Endothelial cell of umbilical vein (primary cell): ENCODE measurements around the gene JUP.

Experiments
- CTCF ChIP-seq, 2 donors: IDR thresholded peaks; 1 replicate in 1 of 2; 2 replicates in 1 of 2; pipeline ENCODE4 v1.5.1; 2011; ENCODE audit warnings: low read length in 2 of 2, mild to moderate bottlenecking in 2 of 2, moderate library complexity in 2 of 2, control low read depth in 1 of 2, inconsistent platforms in 1 of 2, low read depth in 1 of 2; ENCODE audit not compliant: insufficient read depth in 1 of 2; ENCODE audit errors: extremely low read depth in 1 of 2
- EZH2 ChIP-seq: IDR thresholded peaks from 2 replicates; pipeline ENCODE4 v1.6.1; 2012; ENCODE audit warnings: borderline replicate concordance, low read depth, mild to moderate bottlenecking, moderate library complexity, low read length, inconsistent platforms; ENCODE audit not compliant: severe bottlenecking
- JUN ChIP-seq: IDR thresholded peaks from 2 replicates; pipeline ENCODE4 v1.6.1; 2011; ENCODE audit warnings: borderline replicate concordance, low read depth; ENCODE audit not compliant: insufficient read length, insufficient read depth
- POLR2A ChIP-seq: IDR thresholded peaks from 2 replicates; pipeline ENCODE4 v1.6.1; 2012; ENCODE audit warnings: low read depth, mild to moderate bottlenecking, control low read depth, low read length
- POLR2AphosphoS5 ChIP-seq: IDR thresholded peaks from 2 replicates; pipeline ENCODE4 v1.6.1; 2012; ENCODE audit warnings: low read depth, mild to moderate bottlenecking, control low read depth, low read length, moderate library complexity; ENCODE audit not compliant: insufficient read depth

- TF ChIP-seq POLR2AphosphoS5 (no peak), POLR2A (no peak), CTCF (IDR thresholded peaks at IDR 0.05; ENCODE audit: extremely low read depth in 1 of 2, insufficient read depth in 1 of 2, low read depth in 1 of 2, low read length in 2 of 2) (no peak), EZH2 (no peak), JUN (no peak)
Measured at GRCh38 chr17:41825175-41825845, 38.8 kb upstream of the JUP start.
